ENCODE data around the gene MS4A3.
"Not testable (repeated sequence)": the region's sequence is repeated elsewhere in the genome, so short reads cannot be mapped to it uniquely, and the experiment has no call there.

MS4A3 gene

DNA sequence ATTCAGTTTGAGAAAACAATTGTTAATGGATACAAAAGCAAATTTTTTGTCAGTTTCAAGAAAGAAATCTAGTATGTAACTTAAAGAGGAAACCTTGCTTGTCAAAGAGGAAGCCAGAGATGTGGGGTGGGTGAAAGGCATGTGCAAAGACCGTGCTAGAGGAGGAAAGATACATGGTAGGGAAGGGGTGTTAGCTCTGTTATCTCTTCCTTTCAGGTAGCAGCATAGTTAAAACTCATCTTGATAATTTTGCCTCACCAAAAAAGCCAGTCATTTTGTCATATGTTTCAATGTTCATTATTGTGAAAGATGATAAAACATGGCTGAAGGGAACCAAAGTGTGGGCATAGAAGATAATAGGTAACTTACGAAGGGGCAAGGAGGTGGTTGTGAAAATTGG lies 29.4 kb downstream of the MS4A3 start:
- no peak overlapping the region for H3K4me3 ChIP-seq (ENCODE audit: low read depth, low read length)
- no peak for DNase-seq (ENCODE audit: low read depth)

DNA sequence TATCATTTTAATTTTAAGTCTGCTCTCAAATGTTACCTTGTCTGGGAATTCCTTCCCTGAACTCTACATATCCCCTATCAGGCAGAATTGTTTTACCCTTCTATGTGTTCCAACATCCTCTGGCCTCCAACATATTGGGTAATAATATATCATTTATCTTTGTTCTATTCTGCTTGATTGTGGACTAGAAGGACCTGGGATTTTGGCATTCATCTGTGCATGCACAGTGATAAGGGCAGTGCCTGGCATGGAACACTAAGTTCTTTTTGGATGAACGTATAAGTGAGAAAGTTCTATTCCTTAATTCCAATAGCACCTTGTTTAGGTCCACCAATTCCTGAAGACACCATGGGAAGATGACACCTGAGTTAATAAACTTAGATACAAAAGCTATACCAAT lies 30.8 kb downstream of the MS4A3 start:
- no peak for DNase-seq (ENCODE audit: low read depth)
- H3K4me3 ChIP-seq (ENCODE audit: low read depth, low read length): no peak overlapping the region

DNA sequence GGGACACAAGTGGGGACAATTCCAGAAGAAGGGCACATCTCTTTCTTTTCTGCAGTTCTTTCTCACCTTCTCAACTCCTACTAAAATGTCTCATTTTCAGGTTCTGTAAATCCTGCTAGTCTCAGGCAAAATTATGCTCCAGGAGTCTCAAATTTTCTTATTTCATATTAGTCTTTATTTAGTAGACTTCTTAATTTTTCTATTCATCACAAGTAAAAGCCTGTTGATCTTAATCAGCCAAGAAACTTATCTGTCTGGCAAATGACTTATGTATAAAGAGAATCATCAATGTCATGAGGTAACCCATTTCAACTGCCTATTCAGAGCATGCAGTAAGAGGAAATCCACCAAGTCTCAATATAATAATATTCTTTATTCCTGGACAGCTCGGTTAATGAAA lies 31.9 kb downstream of the MS4A3 start, which contains the start of gene MS4A2:
Gene MS4A2, plus strand, starts transcription at position 301 of the 400 bp plus-strand sequence. CDS start 102 bp downstream, outside the sequence.
- no peak for DNase-seq (ENCODE audit: low read depth)

GRCh38 chr11:60095477-60096120 lies 39.1 kb downstream of the MS4A3 start:
- H3K4me3 ChIP-seq (ENCODE audit: low read depth, low read length): no peak overlapping the region
- DNase-seq (ENCODE audit: low read depth): no peak

More for the DNA sequence above, 31.9 kb downstream of the MS4A3 start, which contains the start of gene MS4A2:
- H3K4me3 ChIP-seq (ENCODE audit: low read depth, low read length): no peak within 1 kb of the TSS

DNA sequence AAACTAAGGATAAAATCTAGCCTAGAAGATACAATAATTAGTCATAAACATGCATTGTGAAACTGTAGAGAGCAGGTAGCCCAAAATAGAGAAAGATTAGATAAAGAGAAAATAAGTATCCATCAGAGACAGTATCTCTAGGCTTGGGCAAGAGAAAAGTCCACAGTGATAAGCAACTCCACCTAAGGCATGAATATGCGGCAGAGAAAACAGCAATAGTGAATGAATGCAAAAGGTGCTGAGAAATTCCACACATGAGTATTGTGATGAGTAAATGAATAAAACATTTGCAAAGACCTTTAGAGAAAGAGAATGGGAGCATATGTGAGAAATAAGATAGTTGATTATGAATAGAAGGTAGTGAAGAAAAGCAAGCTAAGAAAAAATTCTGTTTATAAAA lies 40.7 kb downstream of the MS4A3 start:
- DNase-seq (ENCODE audit: low read depth): no peak
- no peak overlapping the region for H3K4me3 ChIP-seq (ENCODE audit: low read depth, low read length)

GRCh38 chr11:60098508-60098907 lies 42.0 kb downstream of the MS4A3 start:
- no peak overlapping the region for H3K4me3 ChIP-seq (ENCODE audit: low read depth, low read length)
- no peak for DNase-seq (ENCODE audit: low read depth)

- no peak overlapping the region for H3K4me3 ChIP-seq (ENCODE audit: low read depth, low read length)
- DNase-seq (ENCODE audit: low read depth): no peak
Measured at GRCh38 chr11:60100516-60100915, 44.1 kb downstream of the MS4A3 start.

GRCh38 chr11:60101368-60101767 lies 44.9 kb downstream of the MS4A3 start:
- H3K4me3 ChIP-seq (ENCODE audit: low read depth, low read length): not testable (repeated sequence)

DNA sequence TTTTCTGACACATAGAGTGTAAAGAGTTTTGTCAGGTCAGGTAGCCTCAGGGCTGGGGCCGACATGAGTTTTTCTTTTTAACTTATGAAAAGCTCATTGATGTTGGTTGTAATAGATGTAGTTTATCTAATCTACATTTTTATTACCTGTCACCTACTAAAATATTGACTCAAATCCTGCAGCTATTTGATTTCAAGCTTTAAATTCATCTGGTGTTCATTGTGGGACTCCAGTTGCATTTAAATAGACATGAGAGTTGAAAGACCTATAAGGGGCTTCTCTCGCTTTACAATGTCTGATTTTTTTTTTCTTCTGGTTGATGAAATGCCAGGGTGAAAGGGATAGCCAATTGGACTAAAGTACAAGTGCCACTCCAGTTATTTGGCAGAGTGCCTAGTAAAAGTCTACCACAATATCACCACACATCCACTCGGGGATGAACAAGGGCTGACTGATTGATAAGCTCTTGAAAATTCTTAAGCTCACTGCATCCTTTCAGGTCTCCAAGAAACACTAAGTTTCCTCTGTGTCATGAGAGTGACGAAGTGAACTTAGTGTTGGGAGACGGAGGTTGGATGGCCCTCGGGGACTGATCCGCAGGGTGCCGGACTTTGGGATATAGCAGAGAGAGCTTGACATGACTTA lies 48.1 kb downstream of the MS4A3 start:
- H3K4me3 ChIP-seq (ENCODE audit: low read depth, low read length): not testable (repeated sequence)

More at GRCh38 chr11:60101368-60101767, 44.9 kb downstream of the MS4A3 start:
- not testable (repeated sequence) for DNase-seq (ENCODE audit: low read depth)

GRCh38 chr11:60108631-60109030 lies 52.2 kb downstream of the MS4A3 start:
- H3K4me3 ChIP-seq (ENCODE audit: low read depth, low read length); DNase-seq (ENCODE audit: low read depth): not testable (repeated sequence)

More for the DNA sequence above, 48.1 kb downstream of the MS4A3 start:
- DNase-seq (ENCODE audit: low read depth): not testable (repeated sequence)

- no peak for DNase-seq (ENCODE audit: low read depth)
- H3K4me3 ChIP-seq (ENCODE audit: low read depth, low read length): no peak overlapping the region
Measured at GRCh38 chr11:60111793-60112192, 55.3 kb downstream of the MS4A3 start.

GRCh38 chr11:60116996-60117790 lies 60.7 kb downstream of the MS4A3 start:
- DNase-seq (ENCODE audit: low read depth): no peak
- H3K4me3 ChIP-seq (ENCODE audit: low read depth, low read length): no peak overlapping the region

DNA sequence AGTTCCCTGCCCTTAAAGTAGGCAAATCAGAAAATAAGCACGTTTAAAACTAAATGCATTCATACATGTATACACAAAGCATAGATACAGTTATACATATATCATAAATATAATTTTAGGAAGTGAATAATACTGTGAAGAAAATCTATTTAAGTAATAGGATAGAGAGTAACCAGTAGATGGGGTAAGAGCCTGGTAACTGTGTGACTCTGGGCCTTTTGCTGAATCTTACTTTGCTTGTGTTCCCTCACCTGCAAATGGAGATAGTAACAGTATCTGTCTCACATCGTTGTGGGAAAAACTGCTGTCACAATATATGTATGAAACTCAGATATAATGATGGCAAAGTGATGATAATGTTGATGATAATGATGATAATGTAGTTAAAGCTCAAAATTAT lies 61.9 kb downstream of the MS4A3 start:
- H3K4me3 ChIP-seq (ENCODE audit: low read depth, low read length): no peak overlapping the region
- no peak for DNase-seq (ENCODE audit: low read depth)

DNA sequence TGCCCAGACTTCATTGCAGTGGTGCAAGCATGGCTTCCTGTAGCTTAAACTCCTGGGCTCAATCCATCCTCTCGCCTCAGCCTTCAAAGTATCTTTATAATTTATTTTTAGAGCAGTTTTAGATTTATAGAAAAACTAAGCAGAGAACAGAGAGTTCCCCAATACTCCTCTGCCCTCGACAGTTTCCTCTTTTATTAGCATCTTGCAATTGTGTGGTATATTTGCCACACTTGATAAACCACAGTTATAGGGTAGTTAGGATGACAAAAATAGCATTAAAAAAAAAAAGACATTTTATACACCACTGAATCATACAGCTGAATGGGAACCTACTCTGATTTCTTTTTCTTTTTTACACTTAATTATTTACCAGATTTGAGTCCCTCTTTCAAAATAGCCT lies 63.2 kb downstream of the MS4A3 start:
- no peak overlapping the region for H3K4me3 ChIP-seq (ENCODE audit: low read depth, low read length)
- no peak for DNase-seq (ENCODE audit: low read depth)

Data from skeletal muscle cell (primary cell).